DOHH2 (cell line): ENCODE data around the gene EPB41L2.

Experiments
- EZH2phosphoT487 ChIP-seq: fragments of 200-600 bp; sonication (generic); IDR thresholded peaks from 2 replicates; pipeline ENCODE4 v1.6.1; 2017; ENCODE audit warnings: borderline replicate concordance, mild to moderate bottlenecking, antibody characterized with exemption, low read length, moderate library complexity, mixed read lengths
- TF ChIP-seq, protein P1 (sequence below): fragments of 200-600 bp; sonication (generic); IDR thresholded peaks from one replicate; pipeline ENCODE4 v1.5.1; 2014; ENCODE audit warnings: antibody characterized with exemption, mild to moderate bottlenecking, low read depth, low read length; ENCODE audit not compliant: poor library complexity, severe bottlenecking

DNA sequence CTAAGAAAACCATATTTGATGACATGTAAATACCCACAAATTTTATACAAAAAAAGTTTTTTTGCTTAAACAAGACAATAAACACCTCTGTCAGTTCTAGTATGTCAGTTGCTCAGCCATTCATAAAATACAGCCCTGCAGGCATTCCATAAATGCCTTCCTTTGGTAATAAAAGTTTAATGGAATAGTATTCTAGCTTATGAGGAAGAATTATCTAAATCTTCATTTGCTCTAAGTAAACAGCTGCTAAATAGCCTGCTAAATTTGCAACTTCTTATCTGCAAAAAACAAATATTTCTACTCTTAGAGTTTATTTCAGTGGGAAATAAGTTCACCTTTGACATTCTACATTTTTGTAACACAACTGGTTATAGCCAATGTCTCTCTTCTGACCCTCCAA, 127.1 kb downstream of the EPB41L2 start:
- TF ChIP-seq, protein P1, sequence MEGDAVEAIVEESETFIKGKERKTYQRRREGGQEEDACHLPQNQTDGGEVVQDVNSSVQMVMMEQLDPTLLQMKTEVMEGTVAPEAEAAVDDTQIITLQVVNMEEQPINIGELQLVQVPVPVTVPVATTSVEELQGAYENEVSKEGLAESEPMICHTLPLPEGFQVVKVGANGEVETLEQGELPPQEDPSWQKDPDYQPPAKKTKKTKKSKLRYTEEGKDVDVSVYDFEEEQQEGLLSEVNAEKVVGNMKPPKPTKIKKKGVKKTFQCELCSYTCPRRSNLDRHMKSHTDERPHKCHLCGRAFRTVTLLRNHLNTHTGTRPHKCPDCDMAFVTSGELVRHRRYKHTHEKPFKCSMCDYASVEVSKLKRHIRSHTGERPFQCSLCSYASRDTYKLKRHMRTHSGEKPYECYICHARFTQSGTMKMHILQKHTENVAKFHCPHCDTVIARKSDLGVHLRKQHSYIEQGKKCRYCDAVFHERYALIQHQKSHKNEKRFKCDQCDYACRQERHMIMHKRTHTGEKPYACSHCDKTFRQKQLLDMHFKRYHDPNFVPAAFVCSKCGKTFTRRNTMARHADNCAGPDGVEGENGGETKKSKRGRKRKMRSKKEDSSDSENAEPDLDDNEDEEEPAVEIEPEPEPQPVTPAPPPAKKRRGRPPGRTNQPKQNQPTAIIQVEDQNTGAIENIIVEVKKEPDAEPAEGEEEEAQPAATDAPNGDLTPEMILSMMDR = no peak
- TF ChIP-seq EZH2phosphoT487 = no peak
